Thymus (tissue), 11 donors: ENCODE results near the gene BAHD1. TPM values are rescaled to one million over a fixed set of nuclear protein-coding genes. Genes with fewer than 3 reads are reported as not detected.

ENCODE experiments used
- DNase-seq, 9 donors: peaks; one replicate each; pipeline ENCODE4 v3.0.0-alpha.2; 2013; ENCODE audit warnings: low spot score in 9 of 9, low read depth in 6 of 9, missing footprints in 1 of 9
- H3K27ac ChIP-seq, 2 donors: one replicate each; pipeline ENCODE4 v1.5.1; 2013; ENCODE audit warnings: control low read depth in 1 of 2, low read depth in 1 of 2, low read length in 1 of 2, mild to moderate bottlenecking in 1 of 2, moderate library complexity in 1 of 2
- H3K27me3 ChIP-seq, 2 donors: one replicate each; pipeline ENCODE4 v1.5.1; 2013; ENCODE audit warnings: low read length in 1 of 2; ENCODE audit not compliant: control insufficient read depth in 2 of 2, insufficient read depth in 1 of 2
- H3K36me3 ChIP-seq, 2 donors: one replicate each; pipeline ENCODE4 v1.5.1; 2013; ENCODE audit warnings: low read length in 1 of 2, mild to moderate bottlenecking in 1 of 2, moderate library complexity in 1 of 2; ENCODE audit not compliant: control insufficient read depth in 2 of 2, insufficient read depth in 2 of 2
- H3K4me1 ChIP-seq, 2 donors: one replicate each; pipeline ENCODE4 v1.5.1; 2013; ENCODE audit warnings: low read length in 2 of 2; ENCODE audit not compliant: control insufficient read depth in 2 of 2, insufficient read depth in 2 of 2
- H3K4me3 ChIP-seq, 2 donors: one replicate each; pipeline ENCODE4 v1.5.1; 2013; ENCODE audit warnings: low read length in 2 of 2, control low read depth in 1 of 2, mild to moderate bottlenecking in 1 of 2
- H3K9me3 ChIP-seq, 2 donors: one replicate each; pipeline ENCODE4 v1.5.1; 2013; ENCODE audit warnings: low read length in 1 of 2, mild to moderate bottlenecking in 1 of 2; ENCODE audit not compliant: control insufficient read depth in 2 of 2, insufficient read depth in 1 of 2
- WGBS: extraction: QIAGEN DNeasy Blood & Tissue Kit; methylation state at CpG from one replicate; pipeline ENCODE4 v1.1.7; 2013; 5-methylcytosine and 5-hydroxymethylcytosine counted together
- polyA plus RNA-seq: library from polyadenylated mRNA; stranded (reverse); fragments of 200-250 nt; gene quantifications from one replicate; pipeline ENCODE4 v1.2.3, GENCODE V29; 2013
- total RNA-seq: library from RNA; stranded (reverse); fragments of 120-200 nt; gene quantifications from one replicate; pipeline ENCODE4 v1.2.4, GENCODE V29; 2013
- donor health status: healthy.

BAHD1 gene
- total and polyA plus RNA-seq, 2 donors = 9.4 to 19.1 TPM

DNA sequence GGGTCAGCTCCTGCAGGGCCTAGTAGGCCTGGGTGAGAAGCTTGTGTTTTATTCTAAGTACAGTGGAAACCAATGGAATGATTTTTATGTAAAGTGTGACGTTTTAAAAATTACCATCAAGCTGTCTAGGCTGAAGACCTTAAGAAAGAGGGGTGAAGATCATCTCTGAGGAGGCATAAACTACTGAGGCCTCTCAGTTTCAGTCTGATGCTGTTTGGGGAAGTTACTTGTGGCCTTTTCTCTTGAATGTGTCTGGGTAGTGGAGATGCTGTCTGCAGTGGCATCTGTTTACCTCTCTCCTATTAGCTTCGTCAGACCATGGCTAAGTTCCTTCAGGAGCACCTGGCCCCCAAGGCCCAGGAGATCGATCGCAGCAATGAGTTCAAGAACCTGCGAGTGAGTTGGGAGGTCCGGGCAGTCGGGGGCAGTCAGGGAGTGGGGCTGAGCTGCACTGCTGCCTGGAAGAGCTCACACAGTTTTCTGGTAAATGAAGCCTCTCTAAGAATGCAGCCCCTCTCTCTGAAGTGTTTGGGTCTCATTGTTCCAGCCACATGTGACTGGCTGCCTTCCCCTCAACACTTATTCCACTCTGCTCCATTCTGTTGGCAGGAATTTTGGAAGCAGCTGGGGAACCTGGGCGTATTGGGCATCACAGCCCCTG is 33.3 kb upstream of the BAHD1 start:
- no peaks in the 10 kb centered on the region for H3K27me3 ChIP-seq
- H3K4me3 ChIP-seq = no peak overlapping the region
- H3K27ac ChIP-seq = no peak overlapping the region
- peaks cover 7 to 17% of the 10 kb centered on the region in 2 donors for H3K4me1 ChIP-seq
- DNase-seq = no peak
- WGBS = 94% methylated on average over 8 of the region's 8 CpGs
- peaks cover 37% of the 10 kb centered on the region in 2 donors for H3K36me3 ChIP-seq
- peaks cover 0 to 2% of the 10 kb centered on the region in 2 donors for H3K9me3 ChIP-seq

DNA sequence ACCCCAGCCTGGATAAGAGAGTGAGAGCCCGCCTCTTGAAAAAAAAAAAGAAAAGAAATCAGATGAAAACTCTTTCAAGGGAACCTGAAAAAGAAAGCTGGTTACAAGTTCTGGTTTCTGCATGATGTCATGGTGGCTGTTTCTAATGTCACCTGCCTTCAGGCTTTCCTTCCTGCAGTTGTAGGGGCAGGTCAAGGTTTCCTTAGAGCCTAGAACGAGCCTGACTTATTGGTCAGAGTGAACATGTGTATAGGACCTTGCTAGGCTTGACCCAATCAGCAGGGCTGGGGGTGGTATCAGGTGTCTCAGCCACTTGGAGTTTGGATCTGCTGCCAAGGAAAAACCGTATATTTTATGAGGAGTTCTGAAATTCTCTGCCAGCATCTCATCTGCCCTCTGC is 31.4 kb upstream of the BAHD1 start:
- no peak overlapping the region for H3K27ac ChIP-seq
- 95% methylated on average over 3 of the region's 3 CpGs for WGBS
- H3K9me3 ChIP-seq = peaks cover 0 to 2% of the 10 kb centered on the region in 2 donors
- DNase-seq = no peak
- H3K27me3 ChIP-seq = no peaks in the 10 kb centered on the region
- H3K36me3 ChIP-seq = peaks cover 54 to 56% of the 10 kb centered on the region in 2 donors
- peaks cover 7 to 17% of the 10 kb centered on the region in 2 donors for H3K4me1 ChIP-seq
- H3K4me3 ChIP-seq = no peak overlapping the region

DNA sequence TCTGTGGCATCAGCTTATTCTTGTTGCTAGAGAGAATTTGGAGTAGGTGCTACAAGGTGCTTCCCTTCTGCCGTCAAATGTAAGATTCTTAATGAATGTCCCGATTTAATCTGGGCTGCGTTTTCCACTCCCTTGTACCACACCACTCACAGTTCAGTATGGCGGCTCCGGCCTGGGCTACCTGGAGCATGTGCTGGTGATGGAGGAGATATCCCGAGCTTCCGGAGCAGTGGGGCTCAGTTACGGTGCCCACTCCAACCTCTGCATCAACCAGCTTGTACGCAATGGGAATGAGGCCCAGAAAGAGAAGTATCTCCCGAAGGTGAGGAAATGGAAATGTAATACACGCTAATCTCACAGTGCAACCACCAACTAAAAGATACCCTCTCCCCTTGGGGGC is 30.3 kb upstream of the BAHD1 start:
- H3K27ac ChIP-seq = no peak overlapping the region
- no peaks in the 10 kb centered on the region for H3K27me3 ChIP-seq
- H3K36me3 ChIP-seq = peaks cover 65 to 67% of the 10 kb centered on the region in 2 donors
- 97% methylated on average over 11 of the region's 11 CpGs for WGBS
- no peak overlapping the region for H3K4me3 ChIP-seq
- DNase-seq = no peak
- peaks cover 2 to 11% of the 10 kb centered on the region in 2 donors for H3K4me1 ChIP-seq
- H3K9me3 ChIP-seq = peaks cover 1 to 2% of the 10 kb centered on the region in 2 donors

DNA sequence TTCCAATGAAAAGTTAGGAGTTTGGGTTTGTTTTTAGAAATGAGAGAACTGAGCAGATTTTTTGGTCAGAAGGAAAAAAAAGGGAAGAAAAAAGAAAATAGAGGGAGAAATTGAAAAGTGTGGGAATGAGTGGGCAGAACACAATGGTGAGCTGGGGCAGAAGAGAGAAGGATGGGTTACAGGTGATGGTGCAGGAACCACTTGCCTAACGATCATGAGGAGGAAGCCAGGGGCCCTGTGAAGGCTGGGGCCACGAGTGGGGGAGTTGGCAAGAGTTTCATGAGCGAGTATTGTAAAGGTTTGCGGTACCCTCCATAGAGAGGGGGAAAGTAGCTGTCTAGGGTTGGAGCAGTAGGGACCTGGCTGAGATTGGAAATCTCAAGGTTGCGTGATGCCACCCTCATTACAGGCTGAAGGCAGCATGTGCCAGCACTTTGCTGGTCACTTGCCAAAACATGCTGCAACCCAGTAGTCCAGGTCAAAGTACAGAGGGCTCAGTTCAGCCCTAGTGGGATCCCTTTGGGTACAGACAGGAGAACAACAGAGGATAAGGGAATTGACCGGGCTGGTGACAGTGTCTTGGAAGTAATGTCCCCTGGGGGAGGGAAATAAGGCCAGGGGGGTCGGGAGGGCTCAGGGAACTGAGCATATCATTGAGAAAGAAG is 28.5 kb upstream of the BAHD1 start:
- Histone ChIP-seq H3K27ac (no peak overlapping the region), H3K4me1 (peaks cover 0 to 3% of the 10 kb centered on the region in 2 donors), H3K4me3 (no peak overlapping the region), H3K36me3 (peaks cover 77 to 81% of the 10 kb centered on the region in 2 donors), H3K27me3 (no peaks in the 10 kb centered on the region), H3K9me3 (peaks cover 0 to 1% of the 10 kb centered on the region in 2 donors)
- WGBS = 97% methylated on average over 7 of the region's 7 CpGs
- DNase-seq = no peak

DNA sequence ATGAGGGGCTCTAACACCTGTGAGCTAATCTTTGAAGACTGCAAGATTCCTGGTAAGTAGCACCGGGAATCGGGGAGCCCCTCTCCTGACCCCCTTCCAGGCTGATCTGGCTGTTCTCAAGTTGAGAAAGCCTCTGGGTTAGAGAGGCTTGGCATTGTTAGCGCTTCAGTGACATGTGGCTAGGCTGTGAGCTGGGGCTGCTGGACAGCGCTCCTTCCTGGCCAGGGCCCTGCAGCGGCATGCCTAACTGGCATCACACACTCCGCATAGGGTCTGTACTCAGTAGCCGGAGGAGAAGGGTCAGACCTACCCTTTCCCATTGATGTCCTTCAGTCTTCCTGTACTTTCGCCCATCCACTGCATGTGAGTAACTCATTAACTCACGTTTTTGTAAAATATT is 27.7 kb upstream of the BAHD1 start:
- Histone ChIP-seq H3K9me3 (peaks cover 0 to 1% of the 10 kb centered on the region in 2 donors), H3K4me1 (no peaks in the 10 kb centered on the region), H3K4me3 (no peak overlapping the region), H3K27ac (no peak overlapping the region), H3K36me3 (peaks cover 82 to 83% of the 10 kb centered on the region in 2 donors), H3K27me3 (no peaks in the 10 kb centered on the region)
- no peak for DNase-seq
- WGBS = 97% methylated on average over 9 of the region's 9 CpGs

DNA sequence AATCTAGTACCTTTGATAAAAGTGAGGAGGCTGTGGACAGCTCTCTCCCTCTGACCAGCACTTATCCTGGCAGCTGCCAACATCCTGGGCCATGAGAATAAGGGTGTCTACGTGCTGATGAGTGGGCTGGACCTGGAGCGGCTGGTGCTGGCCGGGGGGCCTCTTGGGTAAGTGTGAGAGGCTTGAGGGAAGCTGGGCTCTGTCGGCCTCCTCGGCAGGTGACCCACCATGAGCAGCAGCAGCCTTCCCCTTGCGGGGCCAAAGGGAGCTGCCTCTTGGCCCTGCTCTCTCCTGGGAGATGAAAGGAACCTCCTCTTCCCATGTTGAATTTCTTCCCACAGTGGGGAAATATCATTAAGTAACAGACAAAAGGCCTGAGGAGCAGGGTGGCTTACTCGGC is 25.9 kb upstream of the BAHD1 start:
- Histone ChIP-seq H3K27ac (no peak overlapping the region), H3K4me1 (no peaks in the 10 kb centered on the region), H3K27me3 (no peaks in the 10 kb centered on the region), H3K36me3 (peaks cover 77 to 82% of the 10 kb centered on the region in 2 donors), H3K9me3 (peaks cover 0 to 1% of the 10 kb centered on the region in 2 donors), H3K4me3 (no peak overlapping the region)
- DNase-seq = no peak
- 98% methylated on average over 7 of the region's 7 CpGs for WGBS

DNA sequence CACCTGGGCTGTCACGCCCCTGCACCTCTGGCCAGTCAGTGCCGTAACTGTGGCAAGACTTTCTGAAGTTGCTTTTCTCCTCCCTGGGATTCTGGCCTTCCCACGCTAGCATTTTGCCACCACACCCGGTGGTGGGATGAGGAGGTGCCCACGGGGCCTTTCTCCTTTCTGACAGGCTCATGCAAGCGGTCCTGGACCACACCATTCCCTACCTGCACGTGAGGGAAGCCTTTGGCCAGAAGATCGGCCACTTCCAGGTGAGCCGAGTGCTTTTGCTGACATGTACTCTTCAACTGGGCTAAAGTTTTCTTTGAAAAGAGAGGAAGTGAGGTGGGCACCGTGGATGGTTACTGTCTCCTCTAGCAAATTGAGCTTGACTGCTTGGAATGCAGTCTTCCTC is 25.5 kb upstream of the BAHD1 start:
- no peaks in the 10 kb centered on the region for H3K4me1 ChIP-seq
- peaks cover 74 to 80% of the 10 kb centered on the region in 2 donors for H3K36me3 ChIP-seq
- DNase-seq = no peak
- WGBS = 97% methylated on average over 10 of the region's 10 CpGs
- H3K9me3 ChIP-seq = peaks cover 0 to 1% of the 10 kb centered on the region in 2 donors
- no peak overlapping the region for H3K27ac ChIP-seq
- no peak overlapping the region for H3K4me3 ChIP-seq
- H3K27me3 ChIP-seq = no peaks in the 10 kb centered on the region

DNA sequence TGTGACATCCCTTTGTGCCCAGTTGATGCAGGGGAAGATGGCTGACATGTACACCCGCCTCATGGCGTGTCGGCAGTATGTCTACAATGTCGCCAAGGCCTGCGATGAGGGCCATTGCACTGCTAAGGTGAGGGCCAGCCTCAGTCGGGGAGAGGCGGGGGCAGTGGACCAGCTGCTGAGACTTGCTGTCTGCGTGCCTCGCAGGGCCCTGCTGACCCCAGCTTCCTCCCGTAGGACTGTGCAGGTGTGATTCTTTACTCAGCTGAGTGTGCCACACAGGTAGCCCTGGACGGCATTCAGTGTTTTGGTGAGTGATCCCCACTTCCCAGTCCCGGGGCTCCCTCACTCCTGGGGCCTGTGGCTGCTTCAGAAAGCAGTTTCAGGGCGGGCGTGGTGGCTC is 24.7 kb upstream of the BAHD1 start:
- H3K4me3 ChIP-seq = no peak overlapping the region
- H3K4me1 ChIP-seq = no peaks in the 10 kb centered on the region
- H3K27ac ChIP-seq = no peak overlapping the region
- H3K27me3 ChIP-seq = no peaks in the 10 kb centered on the region
- H3K36me3 ChIP-seq = peaks cover 65 to 72% of the 10 kb centered on the region in 2 donors
- whole genome bisulfite sequencing = 98% methylated on average over 14 of the region's 14 CpGs
- no peak for DNase-seq
- peaks cover 0 to 1% of the 10 kb centered on the region in 2 donors for H3K9me3 ChIP-seq

DNA sequence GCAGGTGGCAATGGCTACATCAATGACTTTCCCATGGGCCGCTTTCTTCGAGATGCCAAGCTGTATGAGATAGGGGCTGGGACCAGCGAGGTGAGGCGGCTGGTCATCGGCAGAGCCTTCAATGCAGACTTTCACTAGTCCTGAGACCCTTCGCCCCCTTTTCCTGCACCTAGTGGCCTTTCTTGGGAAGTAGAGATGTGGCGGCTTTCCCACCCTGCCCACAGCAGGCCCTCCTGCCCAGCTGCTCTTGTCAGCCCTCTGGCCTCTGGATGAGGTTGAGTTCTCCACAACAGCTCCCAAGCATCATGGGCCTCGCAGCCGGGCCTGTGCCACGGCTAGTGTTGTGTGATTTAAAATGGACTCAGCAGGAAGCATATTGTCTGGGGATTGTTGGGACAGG is 22.6 kb upstream of the BAHD1 start:
- Histone ChIP-seq H3K4me1 (peaks cover 0 to 5% of the 10 kb centered on the region in 2 donors), H3K36me3 (peaks cover 45 to 51% of the 10 kb centered on the region in 2 donors), H3K4me3 (no peak overlapping the region), H3K27me3 (peaks cover 0 to 5% of the 10 kb centered on the region in 2 donors), H3K27ac (no peak overlapping the region), H3K9me3 (peaks cover 0 to 1% of the 10 kb centered on the region in 2 donors)
- DNase-seq = no peak
- WGBS = 97% methylated on average over 10 of the region's 10 CpGs
